Endothelial cell of umbilical vein (primary cell): ENCODE measurements around the gene KCNH2.
"Not testable (repeated sequence)": the region's sequence is repeated elsewhere in the genome, so short reads cannot be mapped to it uniquely, and the experiment has no call there.

Experiments used
- CTCF ChIP-seq, 2 donors: IDR thresholded peaks; 1 replicate in 1 of 2; 2 replicates in 1 of 2; pipeline ENCODE4 v1.5.1; 2011; ENCODE audit warnings: low read length in 2 of 2, mild to moderate bottlenecking in 2 of 2, moderate library complexity in 2 of 2, control low read depth in 1 of 2, inconsistent platforms in 1 of 2, low read depth in 1 of 2; ENCODE audit not compliant: insufficient read depth in 1 of 2; ENCODE audit errors: extremely low read depth in 1 of 2
- POLR2AphosphoS5 ChIP-seq: IDR thresholded peaks from 2 replicates; pipeline ENCODE4 v1.6.1; 2012; ENCODE audit warnings: low read depth, mild to moderate bottlenecking, control low read depth, low read length, moderate library complexity; ENCODE audit not compliant: insufficient read depth

GRCh38 chr7:151026771-151027727 lies 48.9 kb upstream of the KCNH2 start:
- not testable (repeated sequence) for TF ChIP-seq CTCF (IDR thresholded peaks at IDR 0.05; ENCODE audit: extremely low read depth in 1 of 2, insufficient read depth in 1 of 2, low read depth in 1 of 2, low read length in 2 of 2); POLR2AphosphoS5
